Hindlimb muscle (tissue), 1 donor: ENCODE measurements around the gene CEP152. TPM values are rescaled to one million over a fixed set of nuclear protein-coding genes. Genes with fewer than 3 reads are reported as not detected.

Experiments
- DNase-seq: peaks from one replicate; pipeline ENCODE4 v3.0.0-alpha.2; 2013
- polyA plus RNA-seq: library from polyadenylated mRNA; unstranded; fragments of 120-200 nt; gene quantifications from one replicate; pipeline ENCODE4 v1.2.1, GENCODE V29; 2013; ENCODE audit not compliant: insufficient read length

Gene CEP152
- polyA plus RNA-seq, 1 donor, result 3.2 TPM

GRCh38 chr15:48696627-48697312 is 114.1 kb downstream of the CEP152 start:
- DNase-seq, result no peak

- no peak for DNase-seq
Measured at GRCh38 chr15:48695827-48696573, 114.9 kb downstream of the CEP152 start.

GRCh38 chr15:48695088-48695826 is 115.6 kb downstream of the CEP152 start:
- no peak for DNase-seq

- DNase-seq, result no peak
Measured at GRCh38 chr15:48693484-48693883, 117.4 kb downstream of the CEP152 start.

GRCh38 chr15:48688493-48688892 is 122.4 kb downstream of the CEP152 start:
- DNase-seq, result no peak

Other genes starting within 250 kb of the CEP152 start
- 180 TPM for gene FBN1, start 165.4 kb downstream of the CEP152 start, polyA plus RNA-seq
- 239 TPM for gene EID1, start 67.1 kb upstream of the CEP152 start, polyA plus RNA-seq
- 1.7 TPM for gene SHC4, start 152.8 kb upstream of the CEP152 start, polyA plus RNA-seq
- 29.6 TPM for gene SECISBP2L, start 235.4 kb upstream of the CEP152 start, polyA plus RNA-seq